Measurements from ENCODE around the gene INTS1. TPM values are rescaled to one million over a fixed set of nuclear protein-coding genes. Genes with fewer than 3 reads are reported as not detected.

The INTS1 gene
- total and polyA plus RNA-seq, 2 of the 4 experiments (the other 2 are of a cell fraction): 9.3 to 40.1 TPM

- ATAC-seq (ENCODE audit: low read depth) (no peak), DNase-seq (no peak)
- Histone ChIP-seq H3K18ac (ENCODE audit: low read depth, low read length) (no peak overlapping the region), H3K4me3 (ENCODE audit: insufficient read depth, low read depth, low read length) (no peak overlapping the region), H3K56ac (ENCODE audit: extremely low read depth, insufficient read depth, low read length) (no peak overlapping the region), H2AK9ac (replicated peaks; ENCODE audit: low read depth, low read length, poor library complexity) (no peak overlapping the region), H2BK15ac (ENCODE audit: low read depth, low read length) (no peak overlapping the region), H4K91ac (ENCODE audit: insufficient read depth, low read depth, low read length) (no peak overlapping the region), H4K8ac (ENCODE audit: low read depth in 2 of 2, low read length in 2 of 2) (no peak overlapping the region), H3K4me1 (ENCODE audit: control insufficient read depth, insufficient read depth, low read length) (no peaks in the 10 kb centered on the region), H3K23ac (ENCODE audit: low read depth, low read length) (no peak overlapping the region), H3K27ac (ENCODE audit: insufficient read depth, low read length) (no peak overlapping the region), H3K9ac (ENCODE audit: low read depth, low read length) (no peak overlapping the region), H2AK5ac (ENCODE audit: low read depth, low read length) (no peak overlapping the region), H3K9me3 (ENCODE audit: control insufficient read depth, insufficient read depth, low read length) (no peaks in the 10 kb centered on the region), H2BK20ac (ENCODE audit: low read depth, low read length) (no peak overlapping the region), H3K4ac (ENCODE audit: low read depth, low read length) (no peak overlapping the region), H3K79me1 (ENCODE audit: low read depth in 1 of 2, low read length in 2 of 2) (no peaks in the 10 kb centered on the region), H3K14ac (replicated peaks; ENCODE audit: low read depth, low read length) (no peak overlapping the region), H4K20me1 (ENCODE audit: insufficient read depth, low read length) (peaks cover 10% of the 10 kb centered on the region; the same call in 1 of the 2 replicates), H2BK120ac (ENCODE audit: low read depth, low read length) (no peak overlapping the region), H2AFZ (replicated peaks; ENCODE audit: low read length, poor library complexity) (peak overlapping the region; percentile 33), H2BK5ac (ENCODE audit: low read depth, low read length, poor library complexity, severe bottlenecking) (no peak overlapping the region), H3K9me1 (ENCODE audit: insufficient read depth, low read length) (no peaks in the 10 kb centered on the region), H3K27me3 (ENCODE audit: control insufficient read depth, insufficient read depth, low read length) (no peaks in the 10 kb centered on the region), H4K5ac (ENCODE audit: low read depth, low read length) (no peak overlapping the region), H3K4me2 (ENCODE audit: low read depth, low read length) (no peak overlapping the region), H3K36me3 (ENCODE audit: control insufficient read depth, insufficient read depth, low read length) (peaks cover 3% of the 10 kb centered on the region; the same call in 1 of the 2 replicates)
- intact Hi-C loops (cut with micrococcal nuclease) (no loop called here), in situ Hi-C loops (cut with MboI; ENCODE audit: low sequenced_read_pairs) (no loop called here), dilution Hi-C loops (cut with HindIII; ENCODE audit: low sequenced_read_pairs, unreplicated experiment) (no loop called here)
- TF ChIP-seq MAZ (IDR thresholded peaks at IDR 0.05; ENCODE audit: borderline replicate concordance, low read depth, low read length) (no peak), CHD1 (IDR thresholded peaks at IDR 0.05; ENCODE audit: low read depth, low read length) (no peak), RAD21 (IDR thresholded peaks at IDR 0.05; ENCODE audit: low read length) (no peak), MXI1 (IDR thresholded peaks at IDR 0.05; ENCODE audit: borderline replicate concordance, low read depth, low read length) (no peak), USF2 (IDR thresholded peaks at IDR 0.05; ENCODE audit: low read depth, low read length) (no peak), POLR2A (IDR thresholded peaks at IDR 0.05; ENCODE audit: low read depth, low read length) (no peak), FOS (IDR thresholded peaks at IDR 0.05; ENCODE audit: low read depth, low read length) (no peak), CTCF (conservative IDR thresholded peaks at IDR 0.05; ENCODE audit: low read depth, low read length) (no peak), CEBPB (IDR thresholded peaks at IDR 0.05; ENCODE audit: low read depth, low read length) (no peak), NFE2L2 (IDR thresholded peaks at IDR 0.05; ENCODE audit: low read depth, low read length) (no peak), RFX5 (IDR thresholded peaks at IDR 0.05; ENCODE audit: low read depth, low read length) (no peak), BHLHE40 (IDR thresholded peaks at IDR 0.05; ENCODE audit: low read depth, low read length) (no peak), MAFK (IDR thresholded peaks at IDR 0.05; ENCODE audit: low read depth, low read length) (no peak)
- TF ChIP-seq, protein P1, sequence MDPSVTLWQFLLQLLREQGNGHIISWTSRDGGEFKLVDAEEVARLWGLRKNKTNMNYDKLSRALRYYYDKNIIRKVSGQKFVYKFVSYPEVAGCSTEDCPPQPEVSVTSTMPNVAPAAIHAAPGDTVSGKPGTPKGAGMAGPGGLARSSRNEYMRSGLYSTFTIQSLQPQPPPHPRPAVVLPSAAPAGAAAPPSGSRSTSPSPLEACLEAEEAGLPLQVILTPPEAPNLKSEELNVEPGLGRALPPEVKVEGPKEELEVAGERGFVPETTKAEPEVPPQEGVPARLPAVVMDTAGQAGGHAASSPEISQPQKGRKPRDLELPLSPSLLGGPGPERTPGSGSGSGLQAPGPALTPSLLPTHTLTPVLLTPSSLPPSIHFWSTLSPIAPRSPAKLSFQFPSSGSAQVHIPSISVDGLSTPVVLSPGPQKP (IDR thresholded peaks at IDR 0.05; ENCODE audit: borderline replicate concordance, low read depth, low read length): no peak
- ChIA-PET CTCF (interaction anchor here (0.6 kb wide), 1 partner anchor 502 kb away, joined by 6 read pairs; no protein-coding TSS in a partner anchor), POLR2A (ENCODE audit: unreplicated experiment) (no interaction called here)
- BruUV-seq (replicated peaks): no TSS peak
- 71% methylated on average over 15 of the region's 32 CpGs; no CpG with 5 or more reads in 1 of the 2 experiments for WGBS, 2 experiments (ENCODE audit: extremely low coverage in 2 of 2, insufficient read length in 1 of 2)
Measured at GRCh38 chr7:1430056-1430845, 73.9 kb downstream of the INTS1 start.

Measured in IMR-90 (cell line).